Type B pancreatic cell (in vitro differentiated cells): ENCODE results near the gene ATP23. TPM values are rescaled to one million over a fixed set of nuclear protein-coding genes. Genes with fewer than 3 reads are reported as not detected.

Source experiments
- DNase-seq: peaks from one replicate; pipeline ENCODE4 v3.0.0; 2021; ENCODE audit warnings: mixed read lengths; ENCODE audit not compliant: unreplicated experiment; ENCODE audit errors: extremely low spot score
- H3K27ac Mint-ChIP-seq: 2 replicates; pipeline ENCODE4 v1.8.0; 2021; ENCODE audit warnings: mild to moderate bottlenecking, mixed read lengths
- H3K27me3 Mint-ChIP-seq: 2 replicates; pipeline ENCODE4 v1.8.0; 2021; ENCODE audit warnings: mixed read lengths
- H3K36me3 Mint-ChIP-seq: 2 replicates; pipeline ENCODE4 v1.8.0; 2021; ENCODE audit warnings: mixed read lengths
- H3K4me1 Mint-ChIP-seq: one replicate; pipeline ENCODE4 v1.8.0; 2021; ENCODE audit warnings: mixed read lengths; ENCODE audit not compliant: unreplicated experiment
- H3K4me3 Mint-ChIP-seq: 2 replicates; pipeline ENCODE4 v1.8.0; 2021; ENCODE audit warnings: mild to moderate bottlenecking, mixed read lengths
- H3K9me3 Mint-ChIP-seq: 2 replicates; pipeline ENCODE4 v1.8.0; 2021; ENCODE audit warnings: mixed read lengths
- total RNA-seq: library from RNA; stranded (reverse); gene quantifications from 2 replicates; pipeline ENCODE4 v1.2.1, GENCODE V29; 2021; ENCODE audit warnings: low replicate concordance
- TF ChIP-seq, protein P1 (sequence below): fragments of 200-600 bp; sonication (generic); conservative IDR thresholded peaks from 2 replicates; pipeline ENCODE4 v1.5.0; 2021; ENCODE audit warnings: antibody characterized with exemption, mild to moderate bottlenecking

Gene ATP23
- total RNA-seq, 1 donor from 2014 or later: 9.7 TPM

GRCh38 chr12:57985685-57986084, 44.3 kb downstream of the ATP23 start:
- no peak overlapping the region for H3K4me3 Mint-ChIP-seq
- H3K4me1 Mint-ChIP-seq: peaks cover 5% of the 10 kb centered on the region
- H3K27me3 Mint-ChIP-seq: peaks cover 3% of the 10 kb centered on the region
- DNase-seq: no peak
- no peaks in the 10 kb centered on the region for H3K36me3 Mint-ChIP-seq
- no peak overlapping the region for H3K27ac Mint-ChIP-seq
- H3K9me3 Mint-ChIP-seq: peaks cover 4% of the 10 kb centered on the region
- TF ChIP-seq, protein P1, sequence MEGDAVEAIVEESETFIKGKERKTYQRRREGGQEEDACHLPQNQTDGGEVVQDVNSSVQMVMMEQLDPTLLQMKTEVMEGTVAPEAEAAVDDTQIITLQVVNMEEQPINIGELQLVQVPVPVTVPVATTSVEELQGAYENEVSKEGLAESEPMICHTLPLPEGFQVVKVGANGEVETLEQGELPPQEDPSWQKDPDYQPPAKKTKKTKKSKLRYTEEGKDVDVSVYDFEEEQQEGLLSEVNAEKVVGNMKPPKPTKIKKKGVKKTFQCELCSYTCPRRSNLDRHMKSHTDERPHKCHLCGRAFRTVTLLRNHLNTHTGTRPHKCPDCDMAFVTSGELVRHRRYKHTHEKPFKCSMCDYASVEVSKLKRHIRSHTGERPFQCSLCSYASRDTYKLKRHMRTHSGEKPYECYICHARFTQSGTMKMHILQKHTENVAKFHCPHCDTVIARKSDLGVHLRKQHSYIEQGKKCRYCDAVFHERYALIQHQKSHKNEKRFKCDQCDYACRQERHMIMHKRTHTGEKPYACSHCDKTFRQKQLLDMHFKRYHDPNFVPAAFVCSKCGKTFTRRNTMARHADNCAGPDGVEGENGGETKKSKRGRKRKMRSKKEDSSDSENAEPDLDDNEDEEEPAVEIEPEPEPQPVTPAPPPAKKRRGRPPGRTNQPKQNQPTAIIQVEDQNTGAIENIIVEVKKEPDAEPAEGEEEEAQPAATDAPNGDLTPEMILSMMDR: no peak

DNA sequence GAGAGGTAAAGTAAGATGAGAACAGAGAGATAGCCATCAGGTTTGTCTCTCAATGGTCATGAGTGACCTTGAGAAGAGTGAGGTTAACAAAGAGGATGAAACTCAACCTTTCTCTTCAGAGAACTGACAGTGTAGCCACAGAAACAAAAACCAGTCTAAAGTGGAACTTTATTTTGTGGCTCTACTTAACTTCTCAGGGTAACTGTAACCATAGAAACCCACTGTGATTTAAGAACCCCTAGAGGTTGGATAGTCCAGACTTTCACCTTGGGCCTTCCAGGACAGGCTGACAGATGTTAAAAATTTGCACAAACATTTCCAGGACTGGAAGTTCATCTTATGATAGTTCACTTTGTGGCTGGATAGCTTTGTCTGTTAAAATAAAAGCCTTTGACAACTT, 48.5 kb downstream of the ATP23 start:
- DNase-seq: no peak
- no peak overlapping the region for H3K27ac Mint-ChIP-seq
- H3K4me1 Mint-ChIP-seq: peaks cover 5% of the 10 kb centered on the region
- no peaks in the 10 kb centered on the region for H3K27me3 Mint-ChIP-seq
- TF ChIP-seq, protein P1: no peak
- H3K4me3 Mint-ChIP-seq: no peak overlapping the region
- H3K36me3 Mint-ChIP-seq: no peaks in the 10 kb centered on the region
- H3K9me3 Mint-ChIP-seq: peaks cover 4% of the 10 kb centered on the region

- Mint-ChIP-seq H3K4me3 (no peak overlapping the region), H3K27ac (no peak overlapping the region), H3K36me3 (no peaks in the 10 kb centered on the region), H3K4me1 (peaks cover 5% of the 10 kb centered on the region), H3K27me3 (no peaks in the 10 kb centered on the region), H3K9me3 (peaks cover 4% of the 10 kb centered on the region)
- no peak for DNase-seq
- TF ChIP-seq, protein P1: no peak
Measured at GRCh38 chr12:57990241-57990883, 49.0 kb downstream of the ATP23 start.

DNA sequence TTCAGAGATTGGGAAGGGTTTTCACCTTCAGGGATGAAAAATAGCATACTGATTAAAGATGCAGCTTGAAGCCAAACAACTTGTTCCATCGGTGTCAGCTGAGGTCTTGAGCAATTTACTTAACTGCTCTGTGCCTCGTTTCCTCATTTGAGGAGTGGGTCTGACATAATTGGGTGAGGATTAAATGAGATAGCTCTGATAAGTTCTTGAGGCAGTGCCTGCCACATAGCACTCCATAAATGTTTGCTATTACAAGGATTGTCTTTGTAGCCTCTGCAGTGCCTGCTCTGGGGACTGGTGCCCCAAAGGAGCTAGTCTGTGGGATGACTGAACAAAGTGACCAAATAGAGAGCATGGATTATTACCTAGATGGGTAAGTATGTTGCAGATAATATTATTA, 50.6 kb downstream of the ATP23 start:
- Mint-ChIP-seq H3K9me3 (peaks cover 9% of the 10 kb centered on the region), H3K4me3 (no peak overlapping the region), H3K4me1 (peaks cover 5% of the 10 kb centered on the region), H3K27me3 (no peaks in the 10 kb centered on the region), H3K36me3 (no peaks in the 10 kb centered on the region), H3K27ac (no peak overlapping the region)
- TF ChIP-seq, protein P1: no peak
- DNase-seq: no peak

GRCh38 chr12:57993030-57993429, 51.7 kb downstream of the ATP23 start:
- peaks cover 5% of the 10 kb centered on the region for H3K4me1 Mint-ChIP-seq
- TF ChIP-seq, protein P1: peak; percentile 12
- no peak overlapping the region for H3K4me3 Mint-ChIP-seq
- H3K27ac Mint-ChIP-seq: no peak overlapping the region
- H3K9me3 Mint-ChIP-seq: peaks cover 9% of the 10 kb centered on the region
- no peaks in the 10 kb centered on the region for H3K27me3 Mint-ChIP-seq
- no peaks in the 10 kb centered on the region for H3K36me3 Mint-ChIP-seq
- DNase-seq: no peak
